Panc1 (cell line): ENCODE data around the gene SENP8. TPM values are rescaled to one million over a fixed set of nuclear protein-coding genes. Genes with fewer than 3 reads are reported as not detected.

ENCODE experiments used
- ATAC-seq: fragments of 200-7000 bp; cut with Tn5 transposase; 2 replicates; pipeline ENCODE4 v1.9.1; 2020; ENCODE audit warnings: mild to moderate bottlenecking, moderate library complexity
- BruUV-seq: library from RNA; stranded (reverse); fragments of 400-500 nt; replicated peaks from 2 replicates; lab custom pipeline; 2021; lab: Mats Ljungman, UMichigan
- CTCF ChIA-PET: fragments of 300-600 bp; sonication (Branson Sonifier 250); formaldehyde crosslinking; loops from one replicate; lab custom pipeline; 2022; ENCODE audit warnings: antibody characterized with exemption; lab: Charles Lee
- POLR2A ChIA-PET: fragments of 300-600 bp; sonication (Branson Sonifier 250); formaldehyde crosslinking; loops from one replicate; lab custom pipeline; 2022; ENCODE audit warnings: antibody characterized with exemption; lab: Charles Lee
- DNase-seq: peaks from one replicate; pipeline ENCODE4 v3.0.0-alpha.2; 2010; ENCODE audit warnings: low read depth, low spot score
- H3K27ac ChIP-seq: 2 replicates; pipeline ENCODE4 v1.5.1; 2011; ENCODE audit warnings: mild to moderate bottlenecking, low read length, inconsistent platforms
- H3K27me3 ChIP-seq: fragments of 200-500 bp; sonication (Bioruptor generic); 2 replicates; pipeline ENCODE4 v1.6.0; 2014; ENCODE audit warnings: low read length, inconsistent platforms; ENCODE audit not compliant: control insufficient read depth, insufficient read depth
- H3K36me3 ChIP-seq: fragments of 200-500 bp; sonication (Bioruptor generic); 2 replicates; pipeline ENCODE4 v1.5.1; 2014; ENCODE audit warnings: inconsistent platforms, mild to moderate bottlenecking, low read length, moderate library complexity; ENCODE audit not compliant: control insufficient read depth, insufficient read depth
- H3K4me1 ChIP-seq: 2 replicates; pipeline ENCODE4 v1.5.1; 2011; ENCODE audit warnings: inconsistent platforms, mild to moderate bottlenecking, low read length, moderate library complexity; ENCODE audit not compliant: control insufficient read depth, insufficient read depth
- H3K4me3 ChIP-seq, 2 experiments: 2 replicates each; pipeline ENCODE4 v1.5.1; 2011 to 2012; ENCODE audit warnings: low read depth in 2 of 2, low read length in 2 of 2, mild to moderate bottlenecking in 2 of 2, inconsistent platforms in 1 of 2, moderate library complexity in 1 of 2
- H3K9me3 ChIP-seq: fragments of 200-500 bp; sonication (Bioruptor generic); 2 replicates; pipeline ENCODE4 v1.5.1; 2014; ENCODE audit warnings: low read depth, mild to moderate bottlenecking, inconsistent platforms, low read length, moderate library complexity; ENCODE audit not compliant: control insufficient read depth, insufficient read depth
- POLR2AphosphoS5 ChIP-seq: IDR thresholded peaks from 2 replicates; pipeline ENCODE4 v1.6.1; 2012; ENCODE audit warnings: mild to moderate bottlenecking, low read depth, low read length, moderate library complexity
- SIN3A ChIP-seq: IDR thresholded peaks from 2 replicates; pipeline ENCODE4 v1.6.1; 2012; ENCODE audit warnings: low read depth, mild to moderate bottlenecking, low read length, moderate library complexity, borderline replicate concordance; ENCODE audit not compliant: insufficient read depth
- TCF7L2 ChIP-seq: IDR thresholded peaks from 2 replicates; pipeline ENCODE4 v1.6.1; 2011; ENCODE audit warnings: mild to moderate bottlenecking, low read depth, low read length, inconsistent platforms
- in situ Hi-C: cut with HindIII; loops from 2 replicates; pipeline ENCODE4 v1.10.0; 2016; ENCODE audit warnings: low sequenced_read_pairs, low pct_unique_long_range_greater_than_20kb
- intact Hi-C: fragments of 100-400 bp; cut with micrococcal nuclease; formaldehyde crosslinking; loops from one replicate; pipeline ENCODE4 v1.10.0; 2022; ENCODE audit not compliant: unreplicated experiment
- total RNA-seq: library from RNA; stranded (reverse); gene quantifications from one replicate; pipeline ENCODE4 v1.2.1, GENCODE V29; 2021; ENCODE audit not compliant: unreplicated experiment
- TF ChIP-seq, protein P1 (sequence below): fragments of 450-650 bp; IDR thresholded peaks from 2 replicates; pipeline ENCODE4 v1.5.1; 2017; ENCODE audit warnings: mild to moderate bottlenecking
- TF ChIP-seq, protein P2 (sequence below), 2 experiments: IDR thresholded peaks; 2 replicates each; pipeline ENCODE4 v1.6.1; 2011 to 2012; ENCODE audit warnings: low read depth in 2 of 2, control low read depth in 1 of 2, low read length in 1 of 2, mild to moderate bottlenecking in 1 of 2, moderate library complexity in 1 of 2; ENCODE audit not compliant: insufficient read depth in 1 of 2

SENP8 gene
- total RNA-seq, 1 experiment from 2014 or later, result 2.9 TPM

DNA sequence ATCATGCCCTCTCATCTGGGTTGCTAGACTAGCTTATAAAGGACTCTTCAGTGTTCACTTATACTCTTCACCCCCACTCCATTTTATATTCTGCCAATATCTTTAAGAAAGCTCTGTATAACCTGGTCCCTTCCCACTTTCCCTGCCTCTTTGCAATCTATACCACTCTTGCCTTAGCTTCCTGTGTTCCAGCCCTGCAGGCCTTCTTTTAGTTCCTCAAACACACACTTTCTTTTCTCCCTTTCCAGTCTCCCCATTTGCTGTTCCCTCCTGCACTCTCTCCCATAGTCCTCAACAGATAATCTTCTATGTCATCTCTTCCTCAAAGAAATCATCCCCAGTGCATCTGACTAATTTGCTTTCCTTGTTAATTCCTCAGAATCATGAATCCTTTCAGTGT, 28.7 kb downstream of the SENP8 start:
- POLR2A ChIA-PET, result no interaction called here
- Histone ChIP-seq H3K4me1 (no peaks in the 10 kb centered on the region), H3K27ac (no peak overlapping the region), H3K9me3 (no peaks in the 10 kb centered on the region), H3K36me3 (no peaks in the 10 kb centered on the region), H3K4me3 (no peak overlapping the region), H3K27me3 (no peaks in the 10 kb centered on the region; the same call in 1 of the 2 replicates)
- DNase-seq (no peak), ATAC-seq (no peak)
- in situ Hi-C loops (no loop called here), intact Hi-C loops (no loop called here)
- CTCF ChIA-PET, result no interaction called here
- no peak for TF ChIP-seq TCF7L2
- TF ChIP-seq, protein P1, sequence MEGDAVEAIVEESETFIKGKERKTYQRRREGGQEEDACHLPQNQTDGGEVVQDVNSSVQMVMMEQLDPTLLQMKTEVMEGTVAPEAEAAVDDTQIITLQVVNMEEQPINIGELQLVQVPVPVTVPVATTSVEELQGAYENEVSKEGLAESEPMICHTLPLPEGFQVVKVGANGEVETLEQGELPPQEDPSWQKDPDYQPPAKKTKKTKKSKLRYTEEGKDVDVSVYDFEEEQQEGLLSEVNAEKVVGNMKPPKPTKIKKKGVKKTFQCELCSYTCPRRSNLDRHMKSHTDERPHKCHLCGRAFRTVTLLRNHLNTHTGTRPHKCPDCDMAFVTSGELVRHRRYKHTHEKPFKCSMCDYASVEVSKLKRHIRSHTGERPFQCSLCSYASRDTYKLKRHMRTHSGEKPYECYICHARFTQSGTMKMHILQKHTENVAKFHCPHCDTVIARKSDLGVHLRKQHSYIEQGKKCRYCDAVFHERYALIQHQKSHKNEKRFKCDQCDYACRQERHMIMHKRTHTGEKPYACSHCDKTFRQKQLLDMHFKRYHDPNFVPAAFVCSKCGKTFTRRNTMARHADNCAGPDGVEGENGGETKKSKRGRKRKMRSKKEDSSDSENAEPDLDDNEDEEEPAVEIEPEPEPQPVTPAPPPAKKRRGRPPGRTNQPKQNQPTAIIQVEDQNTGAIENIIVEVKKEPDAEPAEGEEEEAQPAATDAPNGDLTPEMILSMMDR, result no peak
- TF ChIP-seq SIN3A, result no peak
- TF ChIP-seq POLR2AphosphoS5, result no peak
- TF ChIP-seq, protein P2, sequence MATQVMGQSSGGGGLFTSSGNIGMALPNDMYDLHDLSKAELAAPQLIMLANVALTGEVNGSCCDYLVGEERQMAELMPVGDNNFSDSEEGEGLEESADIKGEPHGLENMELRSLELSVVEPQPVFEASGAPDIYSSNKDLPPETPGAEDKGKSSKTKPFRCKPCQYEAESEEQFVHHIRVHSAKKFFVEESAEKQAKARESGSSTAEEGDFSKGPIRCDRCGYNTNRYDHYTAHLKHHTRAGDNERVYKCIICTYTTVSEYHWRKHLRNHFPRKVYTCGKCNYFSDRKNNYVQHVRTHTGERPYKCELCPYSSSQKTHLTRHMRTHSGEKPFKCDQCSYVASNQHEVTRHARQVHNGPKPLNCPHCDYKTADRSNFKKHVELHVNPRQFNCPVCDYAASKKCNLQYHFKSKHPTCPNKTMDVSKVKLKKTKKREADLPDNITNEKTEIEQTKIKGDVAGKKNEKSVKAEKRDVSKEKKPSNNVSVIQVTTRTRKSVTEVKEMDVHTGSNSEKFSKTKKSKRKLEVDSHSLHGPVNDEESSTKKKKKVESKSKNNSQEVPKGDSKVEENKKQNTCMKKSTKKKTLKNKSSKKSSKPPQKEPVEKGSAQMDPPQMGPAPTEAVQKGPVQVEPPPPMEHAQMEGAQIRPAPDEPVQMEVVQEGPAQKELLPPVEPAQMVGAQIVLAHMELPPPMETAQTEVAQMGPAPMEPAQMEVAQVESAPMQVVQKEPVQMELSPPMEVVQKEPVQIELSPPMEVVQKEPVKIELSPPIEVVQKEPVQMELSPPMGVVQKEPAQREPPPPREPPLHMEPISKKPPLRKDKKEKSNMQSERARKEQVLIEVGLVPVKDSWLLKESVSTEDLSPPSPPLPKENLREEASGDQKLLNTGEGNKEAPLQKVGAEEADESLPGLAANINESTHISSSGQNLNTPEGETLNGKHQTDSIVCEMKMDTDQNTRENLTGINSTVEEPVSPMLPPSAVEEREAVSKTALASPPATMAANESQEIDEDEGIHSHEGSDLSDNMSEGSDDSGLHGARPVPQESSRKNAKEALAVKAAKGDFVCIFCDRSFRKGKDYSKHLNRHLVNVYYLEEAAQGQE (IDR thresholded peaks at IDR 0.05; ENCODE audit: insufficient read depth in 1 of 2, low read depth in 2 of 2, low read length in 1 of 2), result no peak
- BruUV-seq, result no TSS peak

DNA sequence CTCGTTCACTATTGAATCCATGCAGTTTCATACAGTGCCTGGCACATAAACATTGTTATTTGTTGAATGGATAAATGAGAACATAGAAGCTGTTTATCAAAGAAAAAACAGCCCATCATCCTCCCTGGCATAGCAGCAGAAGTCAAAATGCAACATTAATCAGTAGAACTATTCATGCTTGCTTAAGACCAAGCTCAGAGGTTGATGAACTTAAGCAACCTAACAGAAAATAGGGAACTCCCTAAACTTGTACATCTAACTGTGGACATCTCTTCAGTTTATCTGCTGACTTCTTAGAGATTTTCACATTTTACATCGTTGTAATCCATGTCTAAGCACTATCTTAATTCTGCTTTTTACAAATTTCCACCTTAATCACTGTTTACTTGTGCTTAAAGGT, 29.2 kb downstream of the SENP8 start:
- Histone ChIP-seq H3K4me3 (no peak overlapping the region), H3K4me1 (no peaks in the 10 kb centered on the region), H3K27ac (no peak overlapping the region), H3K9me3 (no peaks in the 10 kb centered on the region), H3K27me3 (no peaks in the 10 kb centered on the region; the same call in 1 of the 2 replicates), H3K36me3 (no peaks in the 10 kb centered on the region)
- DNase-seq (no peak), ATAC-seq (no peak)
- CTCF ChIA-PET, result no interaction called here
- intact Hi-C loops, result no loop called here
- BruUV-seq, result no TSS peak
- POLR2A ChIA-PET, result no interaction called here
- TF ChIP-seq, protein P1, result no peak
- no peak for TF ChIP-seq TCF7L2
- TF ChIP-seq, protein P2 (IDR thresholded peaks at IDR 0.05; ENCODE audit: insufficient read depth in 1 of 2, low read depth in 2 of 2, low read length in 1 of 2), result no peak
- TF ChIP-seq SIN3A, result no peak
- no peak for TF ChIP-seq POLR2AphosphoS5
- in situ Hi-C loops, result no loop called here
